Measurements from ENCODE around the gene RDH16.
"Not testable (repeated sequence)": the region's sequence is repeated elsewhere in the genome, so short reads cannot be mapped to it uniquely, and the experiment has no call there.

DNA sequence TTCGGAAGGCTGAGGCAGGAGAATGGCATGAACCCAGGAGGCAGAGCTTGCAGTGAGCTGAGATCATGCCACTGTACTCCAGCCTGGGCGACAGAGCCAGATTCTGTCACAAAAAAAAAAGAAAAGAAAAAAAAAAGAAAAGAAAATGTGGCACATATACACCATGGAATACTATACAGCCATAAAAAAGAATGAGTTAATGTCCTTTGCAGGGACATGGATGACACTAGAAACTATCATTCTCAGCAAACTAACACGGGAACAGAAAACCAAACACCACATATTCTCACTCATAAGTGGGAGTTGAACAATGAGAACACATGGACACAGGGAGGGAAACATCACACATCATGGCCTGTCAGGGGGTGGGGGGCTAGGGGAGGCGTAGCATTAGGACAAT is 20.0 kb upstream of the RDH16 start:
- TF ChIP-seq, protein P1, sequence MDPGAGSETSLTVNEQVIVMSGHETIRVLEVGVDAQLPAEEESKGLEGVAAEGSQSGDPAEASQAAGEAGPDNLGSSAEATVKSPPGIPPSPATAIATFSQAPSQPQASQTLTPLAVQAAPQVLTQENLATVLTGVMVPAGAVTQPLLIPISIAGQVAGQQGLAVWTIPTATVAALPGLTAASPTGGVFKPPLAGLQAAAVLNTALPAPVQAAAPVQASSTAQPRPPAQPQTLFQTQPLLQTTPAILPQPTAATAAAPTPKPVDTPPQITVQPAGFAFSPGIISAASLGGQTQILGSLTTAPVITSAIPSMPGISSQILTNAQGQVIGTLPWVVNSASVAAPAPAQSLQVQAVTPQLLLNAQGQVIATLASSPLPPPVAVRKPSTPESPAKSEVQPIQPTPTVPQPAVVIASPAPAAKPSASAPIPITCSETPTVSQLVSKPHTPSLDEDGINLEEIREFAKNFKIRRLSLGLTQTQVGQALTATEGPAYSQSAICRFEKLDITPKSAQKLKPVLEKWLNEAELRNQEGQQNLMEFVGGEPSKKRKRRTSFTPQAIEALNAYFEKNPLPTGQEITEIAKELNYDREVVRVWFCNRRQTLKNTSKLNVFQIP (CRISPR knock-in tag; IDR thresholded peaks at IDR 0.05; ENCODE audit: borderline replicate concordance, low read depth): not testable (repeated sequence)
- TF ChIP-seq ZFP30 (CRISPR knock-in tag; IDR thresholded peaks at IDR 0.05); ZNF70 (CRISPR knock-in tag; IDR thresholded peaks at IDR 0.05); OSR1 (CRISPR knock-in tag; IDR thresholded peaks at IDR 0.05); ZFP3 (CRISPR knock-in tag; IDR thresholded peaks at IDR 0.05); ZC3H10 (CRISPR knock-in tag; IDR thresholded peaks at IDR 0.05); PPARA (CRISPR knock-in tag; IDR thresholded peaks at IDR 0.05; ENCODE audit: borderline replicate concordance); ESRRG (CRISPR knock-in tag; IDR thresholded peaks at IDR 0.05); ZNF8 (CRISPR knock-in tag; IDR thresholded peaks at IDR 0.05); GLIS3 (CRISPR knock-in tag; IDR thresholded peaks at IDR 0.05); ISL1 (CRISPR knock-in tag; IDR thresholded peaks at IDR 0.05); TOX (CRISPR knock-in tag; IDR thresholded peaks at IDR 0.05; ENCODE audit: borderline replicate concordance): not testable (repeated sequence)
- TF ChIP-seq, protein P2, sequence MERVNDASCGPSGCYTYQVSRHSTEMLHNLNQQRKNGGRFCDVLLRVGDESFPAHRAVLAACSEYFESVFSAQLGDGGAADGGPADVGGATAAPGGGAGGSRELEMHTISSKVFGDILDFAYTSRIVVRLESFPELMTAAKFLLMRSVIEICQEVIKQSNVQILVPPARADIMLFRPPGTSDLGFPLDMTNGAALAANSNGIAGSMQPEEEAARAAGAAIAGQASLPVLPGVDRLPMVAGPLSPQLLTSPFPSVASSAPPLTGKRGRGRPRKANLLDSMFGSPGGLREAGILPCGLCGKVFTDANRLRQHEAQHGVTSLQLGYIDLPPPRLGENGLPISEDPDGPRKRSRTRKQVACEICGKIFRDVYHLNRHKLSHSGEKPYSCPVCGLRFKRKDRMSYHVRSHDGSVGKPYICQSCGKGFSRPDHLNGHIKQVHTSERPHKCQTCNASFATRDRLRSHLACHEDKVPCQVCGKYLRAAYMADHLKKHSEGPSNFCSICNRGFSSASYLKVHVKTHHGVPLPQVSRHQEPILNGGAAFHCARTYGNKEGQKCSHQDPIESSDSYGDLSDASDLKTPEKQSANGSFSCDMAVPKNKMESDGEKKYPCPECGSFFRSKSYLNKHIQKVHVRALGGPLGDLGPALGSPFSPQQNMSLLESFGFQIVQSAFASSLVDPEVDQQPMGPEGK (CRISPR knock-in tag; IDR thresholded peaks at IDR 0.05; ENCODE audit: borderline replicate concordance): not testable (repeated sequence)
- TF ChIP-seq, protein P3, sequence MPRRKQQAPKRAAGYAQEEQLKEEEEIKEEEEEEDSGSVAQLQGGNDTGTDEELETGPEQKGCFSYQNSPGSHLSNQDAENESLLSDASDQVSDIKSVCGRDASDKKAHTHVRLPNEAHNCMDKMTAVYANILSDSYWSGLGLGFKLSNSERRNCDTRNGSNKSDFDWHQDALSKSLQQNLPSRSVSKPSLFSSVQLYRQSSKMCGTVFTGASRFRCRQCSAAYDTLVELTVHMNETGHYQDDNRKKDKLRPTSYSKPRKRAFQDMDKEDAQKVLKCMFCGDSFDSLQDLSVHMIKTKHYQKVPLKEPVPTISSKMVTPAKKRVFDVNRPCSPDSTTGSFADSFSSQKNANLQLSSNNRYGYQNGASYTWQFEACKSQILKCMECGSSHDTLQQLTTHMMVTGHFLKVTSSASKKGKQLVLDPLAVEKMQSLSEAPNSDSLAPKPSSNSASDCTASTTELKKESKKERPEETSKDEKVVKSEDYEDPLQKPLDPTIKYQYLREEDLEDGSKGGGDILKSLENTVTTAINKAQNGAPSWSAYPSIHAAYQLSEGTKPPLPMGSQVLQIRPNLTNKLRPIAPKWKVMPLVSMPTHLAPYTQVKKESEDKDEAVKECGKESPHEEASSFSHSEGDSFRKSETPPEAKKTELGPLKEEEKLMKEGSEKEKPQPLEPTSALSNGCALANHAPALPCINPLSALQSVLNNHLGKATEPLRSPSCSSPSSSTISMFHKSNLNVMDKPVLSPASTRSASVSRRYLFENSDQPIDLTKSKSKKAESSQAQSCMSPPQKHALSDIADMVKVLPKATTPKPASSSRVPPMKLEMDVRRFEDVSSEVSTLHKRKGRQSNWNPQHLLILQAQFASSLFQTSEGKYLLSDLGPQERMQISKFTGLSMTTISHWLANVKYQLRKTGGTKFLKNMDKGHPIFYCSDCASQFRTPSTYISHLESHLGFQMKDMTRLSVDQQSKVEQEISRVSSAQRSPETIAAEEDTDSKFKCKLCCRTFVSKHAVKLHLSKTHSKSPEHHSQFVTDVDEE (CRISPR knock-in tag; IDR thresholded peaks at IDR 0.05): not testable (repeated sequence)
